HG02642 (cell line): ENCODE data around the gene HPGD.

Experiments
- ATAC-seq: cut with Tn5 transposase; IDR thresholded peaks from one replicate; pipeline ENCODE4 v1.9.1; 2021; ENCODE audit warnings: mild to moderate bottlenecking; ENCODE audit not compliant: unreplicated experiment, poor library complexity

The HPGD gene

DNA sequence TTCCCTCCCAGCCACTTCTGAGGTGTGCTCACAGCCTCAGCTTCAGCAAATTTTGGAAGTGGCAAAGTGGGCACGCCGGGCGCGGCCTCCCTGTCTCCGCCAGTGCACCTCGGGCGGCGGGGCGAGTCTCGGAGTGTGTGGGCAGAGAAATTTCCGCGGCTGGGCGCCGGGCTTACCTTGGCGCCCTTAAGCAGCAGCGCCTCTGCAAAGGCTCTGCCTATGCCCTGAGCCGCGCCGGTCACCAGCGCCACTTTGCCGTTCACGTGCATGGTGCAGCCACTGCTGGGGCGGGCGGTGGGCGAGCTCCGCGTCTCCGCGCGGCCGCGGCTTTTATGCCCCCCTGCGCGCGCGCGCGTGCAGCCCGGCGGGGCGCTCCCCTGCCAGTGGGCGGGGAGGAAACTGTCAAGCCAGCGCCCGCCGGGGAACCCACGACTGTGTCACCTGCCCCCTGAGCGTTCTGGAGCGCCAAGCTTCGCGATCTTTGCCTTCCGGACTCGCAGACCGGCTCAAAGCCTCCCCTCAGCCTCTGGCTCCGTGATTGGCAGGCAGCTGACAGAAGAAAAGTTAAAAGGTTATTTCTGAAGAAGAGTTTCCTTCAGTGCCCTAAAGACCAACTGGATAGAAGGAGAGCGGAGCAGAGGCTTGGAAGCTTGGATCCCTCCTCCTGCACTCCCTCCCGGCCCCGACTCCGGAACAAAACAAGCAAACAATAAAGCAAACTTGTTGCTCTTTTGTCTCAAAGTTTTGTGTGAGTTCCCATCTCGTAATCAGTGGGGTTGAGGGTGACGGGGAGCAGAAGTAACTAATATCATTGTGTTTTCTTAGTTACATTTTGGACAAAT, at the start of gene HPGD:
Gene HPGD (minus strand): TSS at position 306 of the 842 bp plus-strand sequence. CDS start 37 bp downstream, at position 269.
- ATAC-seq, result peak; percentile 82

DNA sequence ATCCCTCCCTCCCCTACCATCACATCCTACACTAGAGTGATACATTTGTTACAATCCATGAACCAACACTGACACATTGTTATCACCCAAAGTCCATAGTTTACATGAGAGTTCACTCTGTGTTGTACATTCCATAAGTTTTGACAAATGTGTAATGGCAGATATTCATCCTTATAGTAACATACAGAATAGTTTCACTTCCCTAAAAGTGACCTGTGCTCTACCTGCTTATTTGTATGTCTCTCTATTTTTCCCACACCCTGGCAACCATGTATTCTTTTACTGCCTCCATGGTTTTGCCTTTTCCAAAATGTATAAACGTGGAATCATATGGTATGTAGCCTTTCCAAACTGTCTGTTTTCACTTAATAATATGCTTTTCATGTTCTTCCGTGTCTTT, 42.2 kb upstream of the HPGD start:
- no peak for ATAC-seq

DNA sequence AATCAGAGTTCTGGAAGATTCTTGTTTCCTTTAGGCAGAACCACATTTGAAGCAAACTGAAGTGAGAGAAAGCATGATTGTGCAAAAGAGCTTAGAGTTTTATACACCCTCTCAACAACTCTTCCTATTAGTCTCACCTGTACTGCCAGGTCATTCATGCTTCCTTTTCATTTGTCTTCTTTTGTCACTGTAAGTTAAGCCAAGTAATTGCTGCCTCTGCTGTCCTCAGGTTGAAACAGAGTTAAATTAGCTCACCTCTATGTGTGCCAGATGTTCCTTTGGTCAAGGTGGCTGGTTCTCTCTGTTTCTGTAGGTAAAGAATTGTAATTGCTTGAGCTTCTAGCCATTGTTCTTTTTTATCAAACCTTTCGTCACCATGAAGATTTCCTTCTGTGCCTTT, 41.1 kb upstream of the HPGD start:
- no peak for ATAC-seq

DNA sequence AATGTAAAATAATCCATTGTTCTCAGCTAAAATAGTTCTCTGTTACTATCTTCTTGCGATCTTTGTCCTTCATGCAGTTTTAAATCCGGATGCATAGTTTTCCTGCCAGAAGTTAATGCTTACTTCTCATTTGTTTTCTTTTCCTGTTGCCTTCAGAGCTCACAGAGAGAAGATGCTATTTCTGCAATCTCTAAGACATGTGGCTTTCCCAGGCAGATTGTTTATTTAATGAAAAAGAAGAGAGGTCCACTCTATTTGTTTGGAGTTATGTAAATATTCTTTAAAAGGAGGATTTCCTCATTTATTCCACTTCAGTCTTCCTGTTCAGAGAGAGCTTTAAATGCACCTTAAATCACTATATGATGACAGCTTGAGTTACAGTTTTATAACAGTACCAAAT, 39.3 kb upstream of the HPGD start:
- no peak for ATAC-seq

DNA sequence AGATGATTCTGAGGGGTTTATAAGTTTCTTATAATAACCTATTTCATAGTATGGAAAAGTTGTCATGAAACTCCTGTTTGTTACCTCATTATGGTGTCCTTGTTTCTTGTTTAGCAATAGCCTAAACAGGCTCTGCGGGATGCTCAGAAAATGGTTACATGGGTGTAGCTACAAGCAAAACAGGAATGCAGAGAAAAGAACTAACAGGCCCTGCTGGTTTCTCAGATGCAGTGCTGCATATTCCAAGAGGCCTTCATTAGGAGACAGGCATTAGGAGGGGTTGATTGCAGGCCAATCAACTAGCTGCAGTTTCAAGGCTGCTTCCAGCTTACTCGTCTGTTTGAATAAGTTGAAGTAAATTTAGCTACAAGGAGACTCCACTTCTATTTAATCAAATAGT, 37.6 kb upstream of the HPGD start:
- ATAC-seq, result no peak

DNA sequence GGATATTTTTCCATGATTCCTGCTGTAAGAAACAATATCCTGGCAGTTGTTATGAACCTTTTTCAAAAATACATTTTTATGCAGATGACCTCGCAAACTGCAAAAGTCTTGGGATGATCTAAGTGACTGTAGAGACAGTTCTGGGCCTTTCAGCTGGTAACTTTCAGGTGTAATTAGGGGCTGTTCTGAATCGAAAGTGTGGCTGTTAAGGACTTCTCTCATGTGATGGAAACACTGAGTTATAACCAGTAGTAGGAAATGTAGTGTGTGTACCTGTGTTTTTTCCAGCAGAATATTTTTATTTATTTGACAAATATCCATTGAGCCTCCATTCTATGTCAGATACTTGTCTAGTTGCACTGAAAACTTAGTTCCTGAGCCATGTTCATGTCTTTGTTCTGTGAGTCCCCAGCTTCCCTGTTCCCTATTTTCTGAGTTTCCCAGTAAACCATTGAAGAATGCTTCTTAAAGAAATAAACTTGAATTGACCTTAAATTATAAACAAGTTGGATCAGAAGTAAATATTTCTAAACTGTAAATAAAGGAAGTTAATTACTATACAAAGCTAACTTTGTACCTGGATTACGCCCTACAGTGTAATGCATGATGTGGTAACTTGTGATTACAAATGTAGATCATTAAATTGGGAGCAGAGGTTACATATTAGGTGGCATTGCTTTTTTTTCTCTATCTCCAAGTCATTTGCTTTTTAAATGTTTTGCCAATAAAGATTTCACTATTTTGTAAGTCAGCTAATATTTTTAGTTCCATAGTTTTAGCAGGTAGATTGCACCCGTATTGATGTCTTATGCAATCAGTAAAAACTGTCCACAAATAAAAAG, 33.7 kb upstream of the HPGD start:
- ATAC-seq, result no peak

DNA sequence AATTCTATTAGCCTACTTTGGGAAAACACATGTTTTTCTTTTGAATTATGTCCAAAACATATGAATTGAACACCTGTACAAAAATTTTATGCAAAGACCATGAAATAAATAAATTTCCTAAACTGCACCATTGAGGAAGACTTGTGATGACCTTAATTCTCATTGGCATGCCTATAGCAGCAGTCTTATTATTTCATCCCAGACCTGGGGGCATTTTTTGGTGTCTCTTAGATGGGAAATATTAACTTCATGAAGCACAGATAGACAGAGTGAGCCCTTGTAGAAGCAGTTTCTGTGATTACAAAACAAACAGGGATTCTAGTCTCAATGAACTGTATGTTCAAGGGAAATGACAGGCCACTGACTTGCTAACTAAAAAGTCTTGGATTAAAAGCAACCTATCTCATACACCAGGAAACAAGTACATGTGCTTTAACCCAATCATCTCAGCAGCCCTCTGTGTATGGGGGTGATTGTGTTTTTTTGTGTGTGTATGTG, 32.0 kb upstream of the HPGD start:
- no peak for ATAC-seq

DNA sequence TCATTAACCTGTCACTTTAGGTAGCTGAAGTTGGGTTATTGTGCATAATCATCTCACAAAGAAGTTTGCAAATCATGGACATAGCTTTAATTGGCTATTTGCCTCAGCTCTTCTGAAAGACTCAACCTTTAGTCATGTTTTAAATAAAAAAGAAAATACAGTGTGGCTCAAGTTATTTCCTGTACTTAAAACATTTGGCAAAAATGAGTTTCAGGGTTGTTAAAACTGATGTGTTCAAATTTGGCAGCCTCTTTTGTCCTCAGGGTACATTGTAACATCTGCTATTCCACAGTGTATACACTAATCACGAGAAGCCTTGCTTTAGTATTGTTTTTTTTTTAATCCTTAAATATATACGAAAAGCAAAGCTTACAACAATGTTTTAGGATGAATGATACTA, 31.5 kb upstream of the HPGD start:
- ATAC-seq, result no peak

DNA sequence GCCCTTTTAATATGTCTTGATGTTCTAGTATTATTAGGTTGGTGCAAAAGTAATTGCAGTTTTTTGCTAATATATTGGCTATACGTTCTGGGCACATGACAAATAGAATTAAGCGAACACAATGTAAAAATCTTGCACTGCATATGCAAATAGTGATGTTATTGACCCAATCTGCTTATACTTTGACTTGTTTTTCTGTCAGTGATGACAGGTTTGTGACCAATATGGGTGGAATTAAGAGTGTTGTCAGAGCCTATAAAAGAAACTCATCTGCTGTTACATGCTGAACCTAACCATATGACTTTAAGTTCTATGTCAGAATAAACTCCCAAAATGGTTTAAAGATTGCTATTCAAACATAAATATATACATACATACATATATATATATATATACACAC, 30.7 kb upstream of the HPGD start:
- no peak for ATAC-seq

DNA sequence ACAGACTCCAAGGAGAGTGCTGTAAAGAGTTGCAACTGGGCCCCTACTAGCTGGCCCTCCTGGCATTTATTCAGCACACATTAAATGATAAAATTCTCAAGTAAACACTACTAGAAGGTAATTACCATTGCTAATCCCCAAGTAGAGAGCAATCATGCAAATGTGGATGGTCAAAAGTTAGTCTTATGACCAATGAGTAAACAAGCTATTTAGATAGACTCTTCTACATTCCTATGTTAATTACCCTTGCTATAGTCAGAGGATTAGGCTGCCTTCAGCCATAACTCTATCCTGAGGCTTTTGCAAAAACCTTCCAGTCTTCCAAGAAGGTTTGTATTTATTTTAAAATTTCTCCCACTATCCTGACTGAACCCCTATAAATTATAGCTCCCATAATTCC, 28.3 kb upstream of the HPGD start:
- ATAC-seq, result no peak

DNA sequence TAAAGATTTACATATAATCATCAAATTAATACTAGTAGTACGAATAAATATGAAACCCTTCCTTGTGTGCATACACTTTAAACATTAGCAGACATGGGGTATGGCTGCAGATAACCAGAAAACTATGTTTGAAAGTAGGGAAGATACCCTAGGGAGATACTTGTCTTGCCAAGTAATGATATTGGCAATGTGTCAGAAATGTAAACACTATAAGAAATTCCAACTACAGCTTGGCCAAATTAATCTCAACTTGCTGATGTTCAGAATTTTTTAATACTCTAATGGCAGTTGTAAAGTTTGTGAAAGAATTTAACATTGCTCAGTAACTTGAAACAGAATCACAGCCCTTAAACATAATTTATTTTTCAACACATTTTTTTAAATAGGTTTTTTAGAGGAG, 27.4 kb upstream of the HPGD start:
- no peak for ATAC-seq

DNA sequence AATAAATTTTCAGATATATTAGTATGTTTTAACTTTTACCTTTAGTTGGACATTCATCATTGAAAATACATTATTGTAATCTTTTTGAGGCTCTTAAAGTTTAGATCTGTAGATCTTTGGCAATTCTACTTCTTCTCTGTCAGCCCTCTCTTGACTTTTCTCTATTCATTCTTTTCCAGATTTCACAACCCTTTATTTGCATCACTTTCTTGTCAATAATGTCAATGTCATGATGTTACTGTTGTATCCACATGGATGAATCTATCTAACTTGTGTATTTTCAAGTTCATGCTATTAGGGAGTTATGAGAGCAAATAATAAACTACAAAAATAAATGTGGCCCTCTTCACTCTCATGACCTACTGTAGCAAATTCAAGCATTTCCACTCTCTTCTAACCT, 23.0 kb upstream of the HPGD start:
- no peak for ATAC-seq

DNA sequence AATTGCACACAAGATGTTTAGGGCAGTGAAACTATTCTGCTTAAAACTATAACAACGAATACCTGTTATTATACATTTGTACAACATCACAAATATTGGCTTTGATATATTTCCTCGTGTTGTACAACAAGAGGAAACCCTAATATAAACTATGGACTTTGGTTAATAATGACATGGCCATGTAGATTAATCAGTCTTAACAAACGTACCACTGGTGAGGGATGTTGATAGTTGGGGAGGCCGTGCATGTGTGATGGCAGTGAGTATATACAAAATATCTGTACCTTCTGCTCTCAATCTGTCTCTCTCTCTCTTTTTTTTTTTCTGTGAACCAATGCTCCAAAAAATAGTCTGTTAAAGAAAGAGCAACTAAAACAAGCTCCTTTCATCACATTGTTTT, 22.2 kb upstream of the HPGD start:
- ATAC-seq, result no peak

DNA sequence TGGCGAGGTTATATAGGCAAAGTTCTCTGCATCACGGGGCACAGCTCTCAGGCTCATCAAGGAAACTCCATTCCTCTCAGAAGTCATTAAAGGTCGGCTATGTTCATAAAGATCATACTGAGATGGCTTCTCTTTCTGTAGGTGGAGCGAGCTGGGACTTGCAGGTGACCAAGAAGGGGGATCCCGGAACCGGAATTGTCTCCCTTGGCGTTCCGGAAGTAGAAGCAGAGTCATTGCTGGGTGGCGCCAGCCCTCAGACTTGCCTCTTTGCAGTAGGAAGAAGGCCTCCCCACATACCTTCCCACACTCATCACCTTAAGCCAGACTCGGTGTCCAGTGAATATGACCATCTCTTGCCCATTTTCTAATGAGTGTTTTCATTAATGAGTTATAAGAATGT, 17.9 kb upstream of the HPGD start:
- ATAC-seq, result no peak

DNA sequence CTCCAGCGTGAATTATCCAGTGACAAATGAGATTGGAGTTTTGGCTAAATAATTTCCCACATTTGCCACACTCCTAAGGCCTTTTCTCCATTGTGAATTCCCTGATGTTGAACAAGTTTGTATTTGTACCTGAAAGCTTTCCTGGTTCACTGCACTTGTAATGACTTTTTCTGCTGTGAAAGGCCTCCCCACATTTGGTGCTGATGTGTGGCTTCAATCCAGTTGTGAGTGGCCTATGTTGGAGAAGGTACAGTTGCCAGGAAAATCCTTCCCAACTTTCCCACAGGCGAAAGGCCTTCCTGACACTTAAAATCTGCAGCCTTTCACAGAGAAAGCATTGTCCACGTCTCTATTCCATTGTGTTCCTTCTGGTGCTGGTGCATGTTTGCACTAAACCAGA, 17.3 kb upstream of the HPGD start:
- no peak for ATAC-seq

DNA sequence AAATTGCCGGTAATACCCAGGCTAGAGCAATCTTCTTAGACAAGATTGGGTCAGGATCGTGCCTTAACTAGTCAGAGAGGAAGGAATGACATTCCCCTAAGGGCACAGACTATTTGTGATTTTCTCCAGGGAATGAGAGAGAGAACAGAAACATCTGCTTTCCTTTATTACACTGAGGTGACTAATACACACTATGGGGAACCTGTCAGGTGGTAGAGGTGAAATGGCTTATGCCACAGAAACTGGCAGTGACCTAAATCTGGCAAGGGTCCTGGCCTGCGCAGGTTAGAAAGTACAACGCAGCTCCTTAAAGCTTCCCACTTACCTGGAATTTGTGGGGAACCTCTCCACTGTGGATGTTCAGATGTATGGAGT, 16.6 kb upstream of the HPGD start:
- no peak for ATAC-seq

DNA sequence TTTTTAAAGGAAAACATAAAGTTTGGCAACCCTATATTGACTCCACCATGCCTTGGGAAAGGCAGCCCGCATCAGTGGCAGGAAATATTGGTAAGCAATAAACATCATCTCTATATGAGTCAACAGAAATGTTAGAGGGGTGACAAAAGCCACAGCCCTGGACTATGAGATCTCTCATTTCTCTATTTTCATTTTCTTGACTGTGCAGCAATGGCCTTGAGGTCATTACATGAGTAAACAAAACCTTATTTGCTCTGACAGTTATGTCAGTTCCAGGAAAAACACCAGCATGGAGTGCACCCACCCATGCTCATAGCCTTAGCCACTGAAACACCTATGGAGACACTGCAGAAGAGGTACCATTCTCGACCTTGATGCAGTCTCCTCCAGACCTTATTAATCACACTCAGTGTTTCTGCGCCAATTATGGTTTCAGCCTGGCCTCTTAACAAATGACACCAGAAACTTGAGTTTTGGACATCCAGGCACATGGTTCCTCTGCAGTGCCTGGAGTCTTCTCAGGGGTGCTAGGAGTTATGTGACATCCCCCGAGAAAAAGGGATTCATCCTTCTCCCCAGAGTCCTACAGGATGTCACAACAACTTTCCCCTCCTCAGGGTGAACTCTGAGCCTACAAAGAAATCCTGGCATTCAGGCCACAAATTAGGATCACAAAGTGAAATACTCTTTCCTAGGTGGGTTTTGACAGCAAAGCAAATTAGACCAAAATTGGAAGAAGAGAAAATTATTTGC, 16.0 kb upstream of the HPGD start:
- ATAC-seq, result peak; percentile 96

DNA sequence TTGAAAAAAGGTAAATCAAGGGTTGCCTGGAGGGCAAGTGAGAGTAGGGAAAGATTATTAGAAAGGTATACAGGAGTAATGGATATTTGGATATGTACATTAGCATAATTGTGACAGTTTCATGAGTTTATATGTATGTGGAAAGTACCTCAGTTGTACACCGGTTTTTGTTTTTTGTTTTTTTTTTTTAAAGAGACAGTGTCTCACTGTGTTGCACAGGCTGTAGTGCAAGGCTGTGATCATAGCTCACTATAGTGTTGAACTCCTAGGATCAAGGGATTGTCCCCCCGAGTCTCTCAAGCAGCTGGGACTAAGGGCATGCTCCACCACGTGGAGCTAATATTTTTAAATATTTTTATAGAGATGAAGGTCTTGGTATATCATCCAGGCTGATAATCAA, 15.3 kb upstream of the HPGD start:
- ATAC-seq, result peak; percentile 16

DNA sequence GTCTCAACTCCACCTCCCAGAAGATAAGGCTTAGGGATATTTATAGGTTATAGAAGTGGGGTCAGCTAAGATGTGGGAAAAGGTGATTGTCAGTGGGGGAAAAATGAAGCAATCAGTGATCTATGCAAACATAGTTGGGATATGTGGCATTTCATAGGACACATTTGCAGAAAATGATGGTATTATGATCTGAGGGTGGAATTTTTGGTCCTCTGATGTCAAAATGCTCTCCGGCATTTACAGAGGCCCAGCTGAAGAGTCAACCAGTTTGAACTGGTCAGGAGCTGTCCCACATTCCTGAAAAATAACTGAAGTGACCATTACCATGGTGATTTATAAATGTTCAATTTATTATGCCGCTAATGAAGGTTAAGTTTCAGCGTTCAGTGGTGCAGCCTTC, 12.2 kb upstream of the HPGD start:
- no peak for ATAC-seq

DNA sequence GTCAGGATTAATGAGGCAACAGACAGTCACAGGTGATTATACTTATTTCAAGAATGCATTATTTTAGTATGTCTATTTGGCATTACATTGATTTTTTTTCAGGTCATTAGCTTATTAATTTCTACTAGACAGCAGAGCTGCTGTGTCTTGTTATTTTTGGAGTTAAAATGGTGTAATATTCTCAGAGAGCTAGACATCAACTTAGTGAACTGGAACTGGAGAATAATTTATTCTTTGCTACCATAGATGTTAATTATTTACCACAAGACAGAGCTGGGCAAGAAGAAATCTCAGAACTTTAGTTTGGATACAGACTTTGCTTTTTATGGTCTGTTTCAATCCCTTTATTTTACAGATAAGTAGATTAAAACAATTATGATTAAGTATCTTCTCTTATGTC, 10.2 kb upstream of the HPGD start:
- no peak for ATAC-seq

DNA sequence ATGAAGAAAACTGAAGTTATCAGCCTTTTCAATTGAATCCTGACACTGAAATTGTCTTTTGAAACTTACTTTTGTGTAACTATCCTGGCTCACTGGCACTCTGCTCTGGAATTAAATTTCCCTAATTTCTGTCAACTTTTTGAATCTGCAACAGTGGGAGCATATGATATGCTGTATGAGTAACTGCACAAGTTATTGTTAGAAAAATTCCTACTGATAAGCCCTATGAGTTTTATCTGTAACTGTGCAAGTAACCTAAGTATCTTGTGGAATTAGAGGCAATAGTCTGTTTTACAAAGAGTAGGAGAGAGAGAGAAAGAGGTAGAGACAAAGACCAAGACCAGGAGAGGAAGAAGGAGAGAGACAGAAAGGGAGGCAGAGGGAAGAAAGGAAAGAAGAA, 9.2 kb upstream of the HPGD start:
- no peak for ATAC-seq
